ENCODE results near the gene OR5I1.

- TF ChIP-seq CTCF (IDR thresholded peaks at IDR 0.05; ENCODE audit: low read length) (no peak), EZH2phosphoT487 (IDR thresholded peaks at IDR 0.05; ENCODE audit: low read length) (no peak)
These were observed 33.6 kb upstream of the OR5I1 start, which contains the start of gene OR10AG1 for GRCh38 chr11:55969845-55970244.

Measured in MM.1S (cell line).